GM12873 (cell line): ENCODE results near the gene DYNC1I1.

Source experiments
- CTCF ChIP-seq: IDR thresholded peaks from 2 replicates; pipeline ENCODE4 v1.5.1; 2012; ENCODE audit warnings: low read depth, mild to moderate bottlenecking, moderate library complexity, low read length, control low read depth; ENCODE audit not compliant: insufficient read depth; ENCODE audit errors: missing control alignments

The DYNC1I1 gene

GRCh38 chr7:95808396-95808795, 36.0 kb downstream of the DYNC1I1 start:
- no peak for TF ChIP-seq CTCF

- TF ChIP-seq CTCF, result no peak
Observed at GRCh38 chr7:95811846-95812445, 39.6 kb downstream of the DYNC1I1 start.

- no peak for TF ChIP-seq CTCF
Observed at GRCh38 chr7:95814721-95815120, 42.4 kb downstream of the DYNC1I1 start.

- no peak for TF ChIP-seq CTCF
Observed at GRCh38 chr7:95817866-95818640, 45.7 kb downstream of the DYNC1I1 start.

DNA sequence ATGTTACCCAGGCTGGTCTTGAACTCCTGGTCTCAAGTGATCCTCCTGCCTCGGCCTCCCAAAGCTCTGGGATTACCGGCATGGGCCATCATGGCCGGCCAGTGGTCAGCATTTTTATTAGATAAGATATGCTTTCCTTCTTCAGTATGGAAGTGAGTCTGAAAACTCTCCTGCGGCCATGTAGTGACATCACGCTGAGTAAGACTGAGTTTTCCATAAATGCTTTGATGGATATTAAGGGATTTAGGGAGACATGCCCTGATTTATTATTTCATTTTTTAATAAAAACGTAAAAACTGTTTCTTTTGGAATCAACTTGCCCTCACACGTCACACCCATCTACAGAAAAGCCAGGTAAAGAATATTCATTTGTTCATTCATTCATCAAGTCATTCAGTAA, 48.4 kb downstream of the DYNC1I1 start:
- no peak for TF ChIP-seq CTCF

GRCh38 chr7:95822717-95823116, 50.4 kb downstream of the DYNC1I1 start:
- no peak for TF ChIP-seq CTCF

DNA sequence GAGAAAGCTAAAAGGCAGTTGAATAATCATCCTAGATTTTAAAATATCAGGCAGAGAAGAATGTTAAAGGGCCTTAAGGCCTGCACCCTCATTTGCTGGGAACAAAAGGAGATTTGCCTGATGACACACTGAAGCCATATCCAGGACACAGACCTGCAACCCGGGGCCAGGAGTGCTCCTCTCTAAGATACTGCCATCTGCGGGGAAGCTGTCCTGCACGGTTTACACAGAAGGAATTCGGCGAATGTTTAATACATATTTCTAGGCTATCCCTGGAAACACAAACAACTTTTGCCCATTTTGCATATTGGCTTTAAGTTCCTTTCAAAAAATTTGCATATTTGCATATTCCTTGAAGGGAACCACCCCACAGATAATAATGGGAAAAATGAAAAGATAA, 52.3 kb downstream of the DYNC1I1 start:
- no peak for TF ChIP-seq CTCF
